Natural killer cell (primary cell): ENCODE results near the gene GPR26. TPM values are rescaled to one million over a fixed set of nuclear protein-coding genes. Genes with fewer than 3 reads are reported as not detected.

Experiments used
- ATAC-seq, 3 donors: fragments of 150-1000 bp in 2 of 3; fragments of 200-7000 bp in 1 of 3; cut with Tn5 transposase; 1 replicate in 1 of 3; 2 replicates in 2 of 3; pipeline ENCODE4 v1.10.0; 2021; ENCODE audit warnings: mild to moderate bottlenecking in 2 of 3, moderate library complexity in 2 of 3
- DNase-seq, 2 donors: peaks; one replicate each; pipeline versions ENCODE4 v3.0.0 to v3.0.0-alpha.2; 2013 to 2021; ENCODE audit warnings: mixed read lengths in 1 of 2
- H3K27ac ChIP-seq: one replicate; pipeline ENCODE4 v1.5.1; 2013; ENCODE audit warnings: mild to moderate bottlenecking, low read length
- H3K27me3 ChIP-seq: one replicate; pipeline ENCODE4 v1.6.1; 2013; ENCODE audit warnings: low read length; ENCODE audit not compliant: control insufficient read depth, insufficient read depth
- H3K36me3 ChIP-seq: one replicate; pipeline ENCODE4 v1.6.1; 2013; ENCODE audit warnings: low read length; ENCODE audit not compliant: control insufficient read depth, insufficient read depth
- H3K4me1 ChIP-seq: one replicate; pipeline ENCODE4 v1.6.1; 2013; ENCODE audit warnings: low read length; ENCODE audit not compliant: control insufficient read depth, insufficient read depth
- H3K4me3 ChIP-seq: one replicate; pipeline ENCODE4 v1.5.1; 2013; ENCODE audit warnings: low read length
- H3K9me3 ChIP-seq: one replicate; pipeline ENCODE4 v1.6.1; 2013; ENCODE audit warnings: low read length; ENCODE audit not compliant: control insufficient read depth, insufficient read depth
- H3K27ac Mint-ChIP-seq, 2 donors: one replicate each; pipeline ENCODE4 v1.8.0; 2022; ENCODE audit warnings: mild to moderate bottlenecking in 2 of 2, mixed read lengths in 2 of 2, moderate library complexity in 1 of 2
- H3K27me3 Mint-ChIP-seq, 2 donors: one replicate each; pipeline ENCODE4 v1.8.0; 2022; ENCODE audit warnings: low read depth in 2 of 2, mixed read lengths in 2 of 2
- H3K36me3 Mint-ChIP-seq: one replicate; pipeline ENCODE4 v1.8.0; 2022; ENCODE audit warnings: mixed read lengths
- H3K4me1 Mint-ChIP-seq, 2 donors: one replicate each; pipeline ENCODE4 v1.8.0; 2022; ENCODE audit warnings: mixed read lengths in 2 of 2
- H3K4me3 Mint-ChIP-seq: one replicate; pipeline ENCODE4 v1.8.0; 2022; ENCODE audit warnings: mild to moderate bottlenecking, moderate library complexity, mixed read lengths
- H3K9me3 Mint-ChIP-seq, 2 donors: one replicate each; pipeline ENCODE4 v1.8.0; 2022; ENCODE audit warnings: mixed read lengths in 2 of 2
- WGBS: methylation state at CpG from one replicate; pipeline ENCODE4 v1.1.7; 2013; ENCODE audit warnings: missing lambda C conversion rate; ENCODE audit not compliant: insufficient coverage; 5-methylcytosine and 5-hydroxymethylcytosine counted together
- intact Hi-C: fragments of 100-400 bp; cut with micrococcal nuclease; formaldehyde crosslinking; loops from one replicate; pipeline ENCODE4 v1.14.2; 2022
- total RNA-seq, 4 donors: library from RNA; stranded (reverse); fragments of 120-200 nt in 1 of 4; gene quantifications; one replicate each; pipeline versions ENCODE4 v1.2.3 to v1.2.4, GENCODE V29; 2013 to 2022
- TF ChIP-seq, protein P1 (sequence below): fragments of 200-600 bp; IDR thresholded peaks from one replicate; pipeline ENCODE4 v1.8.0; 2022; ENCODE audit warnings: antibody characterized with exemption

GPR26 gene
- total RNA-seq, 3 donors from 2014 or later (not counting 1 experiment from before 2014, with no cell fraction given) = not detected

DNA sequence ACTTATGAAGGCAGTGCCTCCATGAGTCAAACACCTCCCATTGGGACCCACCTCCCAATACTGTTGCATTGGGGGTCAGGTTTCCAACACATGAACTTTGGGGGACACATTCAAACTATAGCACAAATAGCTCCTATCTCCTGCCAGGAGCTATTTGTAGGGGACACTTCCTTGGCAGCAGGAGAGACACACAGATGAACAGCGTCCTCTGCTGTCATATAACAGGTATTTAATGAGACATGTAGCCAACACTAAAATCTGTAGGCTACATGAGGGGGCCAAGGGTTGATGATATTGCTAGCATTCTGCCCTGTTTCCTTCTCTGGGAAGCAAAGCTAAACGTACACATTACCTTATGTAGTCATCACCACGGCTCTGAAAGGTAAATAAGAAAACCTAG lies 2.6 kb upstream of the GPR26 start:
- H3K27me3 Mint-ChIP-seq = peaks cover 14 to 38% of the 10 kb centered on the region in 2 donors
- 17% methylated on average over 2 of the region's 3 CpGs for WGBS
- TF ChIP-seq, protein P1, sequence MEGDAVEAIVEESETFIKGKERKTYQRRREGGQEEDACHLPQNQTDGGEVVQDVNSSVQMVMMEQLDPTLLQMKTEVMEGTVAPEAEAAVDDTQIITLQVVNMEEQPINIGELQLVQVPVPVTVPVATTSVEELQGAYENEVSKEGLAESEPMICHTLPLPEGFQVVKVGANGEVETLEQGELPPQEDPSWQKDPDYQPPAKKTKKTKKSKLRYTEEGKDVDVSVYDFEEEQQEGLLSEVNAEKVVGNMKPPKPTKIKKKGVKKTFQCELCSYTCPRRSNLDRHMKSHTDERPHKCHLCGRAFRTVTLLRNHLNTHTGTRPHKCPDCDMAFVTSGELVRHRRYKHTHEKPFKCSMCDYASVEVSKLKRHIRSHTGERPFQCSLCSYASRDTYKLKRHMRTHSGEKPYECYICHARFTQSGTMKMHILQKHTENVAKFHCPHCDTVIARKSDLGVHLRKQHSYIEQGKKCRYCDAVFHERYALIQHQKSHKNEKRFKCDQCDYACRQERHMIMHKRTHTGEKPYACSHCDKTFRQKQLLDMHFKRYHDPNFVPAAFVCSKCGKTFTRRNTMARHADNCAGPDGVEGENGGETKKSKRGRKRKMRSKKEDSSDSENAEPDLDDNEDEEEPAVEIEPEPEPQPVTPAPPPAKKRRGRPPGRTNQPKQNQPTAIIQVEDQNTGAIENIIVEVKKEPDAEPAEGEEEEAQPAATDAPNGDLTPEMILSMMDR = no peak

DNA sequence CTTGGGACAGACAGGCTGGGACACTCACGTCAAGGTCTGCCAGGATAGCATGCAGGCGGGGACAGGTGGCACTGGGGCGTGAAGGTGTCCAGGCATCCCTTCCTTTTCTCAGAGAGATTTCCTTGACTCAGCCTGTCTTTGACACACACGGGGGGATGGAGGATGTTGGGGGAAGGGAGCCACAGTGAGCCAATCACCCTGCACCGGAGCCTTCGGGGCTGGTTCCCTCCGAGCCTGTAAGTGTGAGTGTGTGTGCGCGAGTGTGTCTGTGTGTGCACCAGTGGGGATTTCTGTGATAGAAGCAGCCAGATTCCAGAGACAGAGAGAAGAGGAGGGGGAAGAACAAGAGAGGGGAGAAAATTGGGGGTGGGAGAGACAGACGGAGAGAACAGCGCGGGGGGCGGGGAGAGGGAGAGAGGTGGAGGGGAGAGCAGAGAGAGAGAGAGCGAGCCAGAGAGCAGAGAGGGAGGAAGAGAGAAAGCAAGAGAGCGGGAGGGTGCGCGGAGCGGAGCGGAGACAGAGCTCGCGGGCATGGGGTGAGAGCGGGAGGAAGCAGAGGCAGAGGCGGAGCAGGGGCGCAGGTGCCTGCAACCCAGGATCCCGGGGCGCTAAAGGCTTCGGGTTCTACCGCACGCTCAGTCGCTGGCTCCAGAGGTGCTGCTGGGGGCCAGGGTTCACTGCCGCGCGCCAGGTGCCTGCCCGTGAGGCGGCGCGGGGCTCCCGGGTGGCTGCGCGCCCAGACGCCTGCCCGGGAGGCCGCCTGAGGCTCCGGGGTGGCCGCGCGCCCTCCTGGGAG lies 466 bp upstream of the GPR26 start:
- intact Hi-C loops = no loop called here

More for the DNA sequence above, 2.6 kb upstream of the GPR26 start:
- H3K4me3 ChIP-seq = no peak overlapping the region
- H3K36me3 ChIP-seq = no peaks in the 10 kb centered on the region
- H3K4me1 ChIP-seq = no peaks in the 10 kb centered on the region
- Mint-ChIP-seq H3K36me3 (no peaks in the 10 kb centered on the region), H3K9me3 (no peaks in the 10 kb centered on the region), H3K4me3 (no peak overlapping the region), H3K4me1 (no peaks in the 10 kb centered on the region), H3K27ac (no peak overlapping the region)
- no peak for ATAC-seq
- no peaks in the 10 kb centered on the region for H3K9me3 ChIP-seq
- H3K27ac ChIP-seq = no peak overlapping the region
- no peaks in the 10 kb centered on the region for H3K27me3 ChIP-seq
- intact Hi-C loops = no loop called here
- no peak for DNase-seq

DNA sequence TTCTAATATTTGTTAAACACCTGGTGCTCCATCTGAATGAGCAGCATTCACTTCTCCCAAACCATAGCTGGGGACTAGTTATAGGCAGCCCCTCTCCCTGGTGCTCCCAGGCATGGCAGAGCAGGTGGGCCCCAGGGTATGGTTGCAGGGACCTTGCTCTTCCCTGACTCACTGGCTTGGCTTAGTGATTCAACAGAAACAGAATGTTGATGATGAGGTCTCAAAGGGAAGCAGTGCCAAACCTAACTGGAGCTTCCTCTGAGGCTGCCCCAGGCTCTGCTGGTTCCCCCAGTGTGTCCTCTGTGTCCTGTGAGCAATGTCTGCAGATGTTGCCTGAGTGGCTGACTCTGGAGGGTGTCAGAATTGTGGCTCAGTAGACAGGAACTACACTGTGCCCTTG lies 3.7 kb downstream of the GPR26 start:
- Histone ChIP-seq H3K27me3 (no peaks in the 10 kb centered on the region), H3K36me3 (no peaks in the 10 kb centered on the region), H3K4me3 (no peak overlapping the region), H3K4me1 (no peaks in the 10 kb centered on the region), H3K27ac (no peak overlapping the region), H3K9me3 (no peaks in the 10 kb centered on the region)
- Mint-ChIP-seq H3K4me3 (no peak overlapping the region), H3K27ac (no peak overlapping the region), H3K36me3 (no peaks in the 10 kb centered on the region), H3K27me3 (peaks cover 10 to 22% of the 10 kb centered on the region in 2 donors), H3K4me1 (no peaks in the 10 kb centered on the region), H3K9me3 (no peaks in the 10 kb centered on the region)
- no peak for DNase-seq
- ATAC-seq = no peak
- intact Hi-C loops = no loop called here
- TF ChIP-seq, protein P1 = no peak

More for the DNA sequence above, 466 bp upstream of the GPR26 start:
- Mint-ChIP-seq H3K36me3 (no peaks in the 10 kb centered on the region), H3K4me3 (no peak overlapping the region), H3K27me3 (peaks cover 14 to 38% of the 10 kb centered on the region in 2 donors), H3K4me1 (no peaks in the 10 kb centered on the region), H3K27ac (no peak overlapping the region), H3K9me3 (no peaks in the 10 kb centered on the region)
- 15% methylated on average over 47 of the region's 47 CpGs for WGBS
- TF ChIP-seq, protein P1 = no peak
- Histone ChIP-seq H3K27me3 (no peaks in the 10 kb centered on the region), H3K36me3 (no peaks in the 10 kb centered on the region), H3K9me3 (no peaks in the 10 kb centered on the region), H3K27ac (no peak overlapping the region), H3K4me3 (no peak overlapping the region), H3K4me1 (no peaks in the 10 kb centered on the region)
- no peak for ATAC-seq
- no peak for DNase-seq

DNA sequence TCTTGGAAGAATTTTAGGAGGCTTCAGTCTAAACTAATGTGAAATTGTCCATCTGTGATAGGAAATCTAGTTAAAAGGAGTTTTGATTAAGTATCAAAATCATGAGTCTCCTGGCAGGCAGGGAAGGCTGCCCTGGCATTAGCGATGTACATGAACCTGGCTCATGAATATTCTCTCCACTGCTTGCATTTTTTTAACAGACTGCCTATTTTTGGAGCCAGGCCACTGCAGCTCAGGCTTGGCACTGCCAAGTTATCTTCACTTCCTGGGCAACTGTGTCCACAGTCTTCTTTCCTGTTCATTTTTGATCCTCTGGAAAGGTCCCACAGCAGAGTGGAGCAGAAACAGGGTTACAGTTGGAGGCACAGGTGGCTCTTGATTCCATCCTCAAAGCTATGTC lies 7.0 kb downstream of the GPR26 start:
- no peaks in the 10 kb centered on the region for H3K27me3 ChIP-seq
- H3K27ac ChIP-seq = no peak overlapping the region
- Mint-ChIP-seq H3K27me3 (no peaks in the 10 kb centered on the region), H3K27ac (no peak overlapping the region), H3K4me1 (no peaks in the 10 kb centered on the region), H3K36me3 (no peaks in the 10 kb centered on the region), H3K4me3 (no peak overlapping the region), H3K9me3 (no peaks in the 10 kb centered on the region)
- no peak for DNase-seq
- no peak for ATAC-seq
- H3K9me3 ChIP-seq = no peaks in the 10 kb centered on the region
- H3K36me3 ChIP-seq = no peaks in the 10 kb centered on the region
- H3K4me3 ChIP-seq = no peak overlapping the region
- TF ChIP-seq, protein P1 = no peak
- intact Hi-C loops = no loop called here
- 67% methylated on average over 1 of the region's 1 CpG for WGBS
- H3K4me1 ChIP-seq = no peaks in the 10 kb centered on the region
